Naive thymus-derived CD4-positive, alpha-beta T cell (primary cell): ENCODE data around the gene SMURF1. TPM values are rescaled to one million over a fixed set of nuclear protein-coding genes. Genes with fewer than 3 reads are reported as not detected.

Source experiments
- ATAC-seq: fragments of 150-1000 bp; cut with Tn5 transposase; 2 replicates; pipeline ENCODE4 v1.10.0; 2021; ENCODE audit warnings: mild to moderate bottlenecking, moderate library complexity
- CTCF ChIA-PET: fragments of 350-600 bp; sonication (Branson Sonifier 250); formaldehyde crosslinking; loops from one replicate; lab custom pipeline; 2021; ENCODE audit warnings: antibody characterized with exemption; lab: Charles Lee
- POLR2A ChIA-PET: fragments of 350-600 bp; sonication (Branson Sonifier 250); formaldehyde crosslinking; loops from one replicate; lab custom pipeline; 2021; ENCODE audit warnings: antibody characterized with exemption, inconsistent platforms; lab: Charles Lee
- DNase-seq, 9 donors: peaks; one replicate each; pipeline versions ENCODE4 v3.0.0 to v3.0.0-alpha.2; 2020 to 2022; ENCODE audit warnings: mixed read lengths in 1 of 9
- H3K27ac ChIP-seq: one replicate; pipeline ENCODE4 v1.7.0; 2013; ENCODE audit warnings: mild to moderate bottlenecking, low read depth, low read length, moderate library complexity
- H3K27me3 ChIP-seq, 2 donors: one replicate each; pipeline ENCODE4 v1.7.0; 2013; ENCODE audit warnings: low read length in 2 of 2, mild to moderate bottlenecking in 2 of 2, moderate library complexity in 2 of 2; ENCODE audit not compliant: control insufficient read depth in 2 of 2, insufficient read depth in 2 of 2
- H3K36me3 ChIP-seq, 3 experiments: 1 replicate in 2 of 3; 2 replicates in 1 of 3; pipeline ENCODE4 v1.7.0; 2013; ENCODE audit warnings: low read length in 3 of 3, mild to moderate bottlenecking in 3 of 3, moderate library complexity in 1 of 3; ENCODE audit not compliant: insufficient read depth in 3 of 3, control insufficient read depth in 2 of 3
- H3K4me1 ChIP-seq, 2 donors: one replicate each; pipeline ENCODE4 v1.7.0; 2013; ENCODE audit warnings: low read length in 2 of 2, mild to moderate bottlenecking in 2 of 2, moderate library complexity in 1 of 2; ENCODE audit not compliant: control insufficient read depth in 2 of 2, insufficient read depth in 2 of 2
- H3K4me3 ChIP-seq: 2 replicates; pipeline ENCODE4 v1.7.0; 2013; ENCODE audit warnings: mild to moderate bottlenecking, low read length
- H3K9me3 ChIP-seq, 3 experiments: 1 replicate in 2 of 3; 2 replicates in 1 of 3; pipeline ENCODE4 v1.7.0; 2013; ENCODE audit warnings: low read length in 3 of 3; ENCODE audit not compliant: control insufficient read depth in 2 of 3
- H3K27ac Mint-ChIP-seq, 9 donors: one replicate each; pipeline ENCODE4 v1.8.0; 2020 to 2022; ENCODE audit warnings: mixed read lengths in 9 of 9, mild to moderate bottlenecking in 8 of 9, moderate library complexity in 5 of 9, inconsistent platforms in 2 of 9
- H3K27me3 Mint-ChIP-seq, 5 donors: one replicate each; pipeline ENCODE4 v1.8.0; 2021 to 2022; ENCODE audit warnings: mixed read lengths in 5 of 5, mild to moderate bottlenecking in 1 of 5
- H3K36me3 Mint-ChIP-seq, 5 donors: one replicate each; pipeline ENCODE4 v1.8.0; 2020 to 2022; ENCODE audit warnings: mixed read lengths in 5 of 5, mild to moderate bottlenecking in 3 of 5, inconsistent platforms in 1 of 5
- H3K4me1 Mint-ChIP-seq, 7 donors: one replicate each; pipeline ENCODE4 v1.8.0; 2020 to 2022; ENCODE audit warnings: mixed read lengths in 7 of 7, mild to moderate bottlenecking in 3 of 7, inconsistent platforms in 1 of 7
- H3K4me3 Mint-ChIP-seq, 10 donors: one replicate each; pipeline ENCODE4 v1.8.0; 2020 to 2022; ENCODE audit warnings: mild to moderate bottlenecking in 10 of 10, mixed read lengths in 10 of 10, moderate library complexity in 6 of 10, inconsistent platforms in 2 of 10
- H3K9me3 Mint-ChIP-seq, 11 donors: one replicate each; pipeline ENCODE4 v1.8.0; 2020 to 2022; ENCODE audit warnings: mixed read lengths in 11 of 11, mild to moderate bottlenecking in 4 of 11, inconsistent platforms in 1 of 11, moderate library complexity in 1 of 11
- intact Hi-C, 2 donors: fragments of 100-400 bp; cut with micrococcal nuclease; formaldehyde crosslinking; loops; one replicate each; pipeline ENCODE4 v1.15.1; 2023
- polyA plus RNA-seq, 2 donors: library from polyadenylated mRNA; unstranded; fragments of 300-500 nt; fragmentation: Illumina TruSeq; gene quantifications; one replicate each; pipeline ENCODE4 v1.2.3, GENCODE V29; 2021
- total RNA-seq, 6 experiments: library from RNA in 5 of 6; stranded (reverse) in 5 of 6; gene quantifications; 1 replicate in 5 of 6; 2 replicates in 1 of 6; pipeline ENCODE4 v1.2.3 and lab custom pipeline; 2021 to 2026

SMURF1 gene
- total and polyA plus RNA-seq, 7 experiments from 2014 or later: 1.3 to 26.4 (median 20.4) TPM

DNA sequence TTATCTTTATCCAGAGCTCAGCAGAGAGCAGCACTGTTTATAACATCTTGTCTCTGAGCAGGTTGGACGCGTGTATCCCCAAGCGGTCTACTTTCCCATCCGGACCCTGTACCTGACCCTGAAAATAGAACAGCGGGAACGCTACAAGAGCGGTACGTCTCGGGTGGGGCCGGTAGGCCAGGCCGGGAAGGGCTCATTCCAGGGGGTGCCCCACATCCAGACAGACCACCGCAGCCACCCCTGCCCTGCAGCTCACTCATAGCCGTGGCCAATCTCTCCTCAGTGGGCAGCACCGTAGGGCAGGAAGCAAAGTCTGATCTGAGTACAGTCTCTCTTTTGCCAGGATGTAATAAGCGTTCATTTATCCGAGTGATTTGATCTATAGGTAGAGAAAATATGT lies 151.8 kb downstream of the SMURF1 start:
- ChIA-PET CTCF (interaction anchor here (0.7 kb wide), 1 partner anchor 399 kb away, joined by 3 read pairs; no protein-coding TSS in a partner anchor), POLR2A (no interaction called here)
- intact Hi-C loops: no loop called here

DNA sequence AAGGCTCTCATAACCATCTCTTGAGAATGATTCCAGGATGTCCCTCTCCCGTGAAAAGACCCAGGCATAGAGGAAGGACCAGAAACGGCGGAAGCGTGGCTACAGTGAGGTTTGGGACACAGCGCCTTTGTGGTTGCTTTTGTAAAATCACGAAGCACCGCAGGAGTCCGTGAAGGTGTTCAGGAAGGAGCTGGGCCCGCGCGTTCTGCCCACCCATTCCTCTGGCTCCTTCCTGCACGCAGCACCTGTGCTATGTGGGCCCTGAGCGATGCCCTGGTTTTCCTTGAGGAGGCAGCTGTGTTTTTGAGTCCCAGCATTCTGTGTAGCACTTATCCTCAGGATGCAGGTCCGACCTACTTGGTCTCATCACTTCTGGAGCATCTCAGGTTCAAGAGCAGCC lies 152.8 kb downstream of the SMURF1 start:
- Mint-ChIP-seq H3K36me3 (peaks cover 32 to 72% (median 42%) of the 10 kb centered on the region in 5 donors), H3K27me3 (no peaks in the 10 kb centered on the region), H3K4me1 (peaks cover 7 to 16% (median 9%) of the 10 kb centered on the region in 7 donors), H3K4me3 (no peak overlapping the region), H3K9me3 (peaks cover 0 to 5% (median 0%) of the 10 kb centered on the region in 11 donors), H3K27ac (peak overlapping the region in 1 of 9 donors; percentile 38)
- H3K36me3 ChIP-seq: peaks cover under 1 to 99% (median 16%) of the 10 kb centered on the region in 3 experiments
- DNase-seq (no peak), ATAC-seq (no peak)
- intact Hi-C loops: no loop called here
- ChIA-PET CTCF (no interaction called here), POLR2A (interaction anchor here (0.6 kb wide), 1 partner anchor 501 kb away, joined by 3 read pairs; no protein-coding TSS in a partner anchor)
- no peaks in the 10 kb centered on the region for H3K9me3 ChIP-seq
- no peak overlapping the region for H3K4me3 ChIP-seq
- no peak overlapping the region for H3K27ac ChIP-seq
- H3K27me3 ChIP-seq: no peaks in the 10 kb centered on the region
- no peaks in the 10 kb centered on the region for H3K4me1 ChIP-seq

More for the DNA sequence above, 151.8 kb downstream of the SMURF1 start:
- DNase-seq (no peak), ATAC-seq (no peak)
- Histone ChIP-seq H3K27me3 (no peaks in the 10 kb centered on the region), H3K27ac (no peak overlapping the region), H3K9me3 (no peaks in the 10 kb centered on the region), H3K4me1 (no peaks in the 10 kb centered on the region), H3K36me3 (peaks cover 0 to 96% (median 15%) of the 10 kb centered on the region in 3 experiments), H3K4me3 (no peak overlapping the region)
- Mint-ChIP-seq H3K36me3 (peaks cover 29 to 64% (median 33%) of the 10 kb centered on the region in 5 donors), H3K9me3 (no peaks in the 10 kb centered on the region), H3K4me1 (peaks cover 6 to 18% (median 9%) of the 10 kb centered on the region in 7 donors), H3K27ac (no peak overlapping the region), H3K4me3 (no peak overlapping the region), H3K27me3 (no peaks in the 10 kb centered on the region)

DNA sequence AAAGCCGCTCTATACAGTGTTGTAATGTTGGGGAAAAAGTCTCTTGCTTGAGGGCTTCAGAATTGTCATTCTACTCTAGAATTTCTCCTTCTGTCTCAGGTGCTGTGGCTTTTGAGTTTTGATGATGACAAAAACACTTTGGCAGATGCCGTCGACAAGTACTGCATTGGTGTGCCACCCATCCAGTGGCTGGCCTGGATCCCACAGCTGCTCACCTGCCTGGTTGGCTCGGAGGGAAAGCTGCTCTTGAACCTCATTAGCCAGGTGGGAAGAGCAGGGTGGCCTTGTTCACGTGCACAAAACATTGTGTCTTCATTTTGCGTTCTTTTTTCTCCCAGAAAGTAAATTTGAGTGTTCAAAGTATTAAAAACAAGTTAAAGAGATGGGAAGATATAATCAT lies 153.6 kb downstream of the SMURF1 start:
- Histone ChIP-seq H3K27me3 (no peaks in the 10 kb centered on the region), H3K4me3 (no peak overlapping the region), H3K27ac (no peak overlapping the region), H3K4me1 (no peaks in the 10 kb centered on the region), H3K9me3 (no peaks in the 10 kb centered on the region), H3K36me3 (peaks cover 9 to 99% (median 24%) of the 10 kb centered on the region in 3 experiments)
- Mint-ChIP-seq H3K4me1 (peaks cover 4 to 14% (median 9%) of the 10 kb centered on the region in 7 donors), H3K36me3 (peaks cover 31 to 73% (median 45%) of the 10 kb centered on the region in 5 donors), H3K4me3 (no peak overlapping the region), H3K27ac (no peak overlapping the region), H3K9me3 (peaks cover 0 to 13% (median 0%) of the 10 kb centered on the region in 11 donors), H3K27me3 (no peaks in the 10 kb centered on the region)
- ChIA-PET CTCF (no interaction called here), POLR2A (no interaction called here)
- no peak for ATAC-seq
- intact Hi-C loops: no loop called here
- DNase-seq: no peak

GRCh38 chr7:98988641-98989040 lies 155.3 kb downstream of the SMURF1 start:
- Mint-ChIP-seq H3K4me1 (peaks cover 4 to 14% (median 9%) of the 10 kb centered on the region in 7 donors), H3K4me3 (no peak overlapping the region), H3K27me3 (no peaks in the 10 kb centered on the region), H3K27ac (peak overlapping the region in 3 of 9 donors; percentile 57 to 72 (median 65)), H3K36me3 (peaks cover 35 to 86% (median 58%) of the 10 kb centered on the region in 5 donors), H3K9me3 (peaks cover 0 to 16% (median 0%) of the 10 kb centered on the region in 11 donors)
- no peak for ATAC-seq
- Histone ChIP-seq H3K9me3 (no peaks in the 10 kb centered on the region), H3K27me3 (no peaks in the 10 kb centered on the region), H3K4me3 (no peak overlapping the region), H3K36me3 (peaks cover 19 to 99% (median 24%) of the 10 kb centered on the region in 3 experiments), H3K4me1 (no peaks in the 10 kb centered on the region), H3K27ac (peak overlapping the region; percentile 50)
- intact Hi-C loops: no loop called here
- no peak for DNase-seq
- POLR2A ChIA-PET: interaction anchor here (0.5 kb wide), 1 partner anchor 857 kb away, joined by 5 read pairs; no protein-coding TSS in a partner anchor
- CTCF ChIA-PET: no interaction called here

GRCh38 chr7:98985945-98986344 lies 158.0 kb downstream of the SMURF1 start:
- DNase-seq (no peak), ATAC-seq (no peak)
- ChIA-PET POLR2A (interaction anchor here (0.6 kb wide), 1 partner anchor 405 kb away, joined by 3 read pairs; no protein-coding TSS in a partner anchor), CTCF (no interaction called here)
- peaks cover 30 to 95% (median 68%) of the 10 kb centered on the region in 5 donors for H3K36me3 Mint-ChIP-seq
- H3K27me3 ChIP-seq: no peaks in the 10 kb centered on the region
- peaks cover 0 to 16% (median 0%) of the 10 kb centered on the region in 11 donors for H3K9me3 Mint-ChIP-seq
- peaks cover 0 to 14% (median 9%) of the 10 kb centered on the region in 7 donors for H3K4me1 Mint-ChIP-seq
- H3K27ac Mint-ChIP-seq: peak overlapping the region in 1 of 9 donors; percentile 52
- H3K9me3 ChIP-seq: no peaks in the 10 kb centered on the region
- H3K4me3 ChIP-seq: no peak overlapping the region
- no peak overlapping the region for H3K4me3 Mint-ChIP-seq
- no peaks in the 10 kb centered on the region for H3K4me1 ChIP-seq
- intact Hi-C loops: no loop called here
- H3K27me3 Mint-ChIP-seq: no peaks in the 10 kb centered on the region
- H3K27ac ChIP-seq: no peak overlapping the region
- H3K36me3 ChIP-seq: peaks cover 22 to 99% (median 25%) of the 10 kb centered on the region in 3 experiments

GRCh38 chr7:98985406-98985805 lies 158.5 kb downstream of the SMURF1 start:
- intact Hi-C loops: no loop called here
- H3K4me3 ChIP-seq: no peak overlapping the region
- no peaks in the 10 kb centered on the region for H3K27me3 ChIP-seq
- ChIA-PET CTCF (no interaction called here), POLR2A (no interaction called here)
- ATAC-seq: no peak
- Mint-ChIP-seq H3K36me3 (peaks cover 29 to 96% (median 67%) of the 10 kb centered on the region in 5 donors), H3K4me1 (peaks cover 0 to 14% (median 9%) of the 10 kb centered on the region in 7 donors), H3K4me3 (no peak overlapping the region), H3K9me3 (peaks cover 0 to 16% (median 0%) of the 10 kb centered on the region in 11 donors), H3K27me3 (no peaks in the 10 kb centered on the region), H3K27ac (peak overlapping the region in 1 of 9 donors; percentile 52)
- no peaks in the 10 kb centered on the region for H3K9me3 ChIP-seq
- H3K4me1 ChIP-seq: no peaks in the 10 kb centered on the region
- no peak overlapping the region for H3K27ac ChIP-seq
- H3K36me3 ChIP-seq: peaks cover 22 to 100% (median 25%) of the 10 kb centered on the region in 3 experiments
- no peak for DNase-seq
